GM06990 (cell line): ENCODE measurements around the gene STARD5.

Experiments used
- DNase-seq: peaks from one replicate; pipeline ENCODE4 v3.0.0-alpha.2; 2011; ENCODE audit not compliant: insufficient read length; ENCODE audit errors: extremely low read depth
- H3K27me3 ChIP-seq: replicated peaks from 2 replicates; pipeline ENCODE4 v1.6.0; 2011; ENCODE audit warnings: low read length; ENCODE audit not compliant: control insufficient read depth, insufficient read depth
- H3K36me3 ChIP-seq: 2 replicates; pipeline ENCODE4 v1.5.1; 2011; ENCODE audit warnings: low read length; ENCODE audit not compliant: control insufficient read depth, insufficient read depth
- H3K4me3 ChIP-seq: replicated peaks from 2 replicates; pipeline ENCODE4 v1.5.1; 2011; ENCODE audit warnings: low read depth, mild to moderate bottlenecking, control low read depth, low read length
- TF ChIP-seq, protein P1 (sequence below): IDR thresholded peaks from 2 replicates; pipeline ENCODE4 v1.5.1; 2011; ENCODE audit warnings: low read length, control low read depth, mild to moderate bottlenecking, inconsistent platforms; ENCODE audit not compliant: insufficient read depth, poor library complexity, severe bottlenecking

Gene STARD5

DNA sequence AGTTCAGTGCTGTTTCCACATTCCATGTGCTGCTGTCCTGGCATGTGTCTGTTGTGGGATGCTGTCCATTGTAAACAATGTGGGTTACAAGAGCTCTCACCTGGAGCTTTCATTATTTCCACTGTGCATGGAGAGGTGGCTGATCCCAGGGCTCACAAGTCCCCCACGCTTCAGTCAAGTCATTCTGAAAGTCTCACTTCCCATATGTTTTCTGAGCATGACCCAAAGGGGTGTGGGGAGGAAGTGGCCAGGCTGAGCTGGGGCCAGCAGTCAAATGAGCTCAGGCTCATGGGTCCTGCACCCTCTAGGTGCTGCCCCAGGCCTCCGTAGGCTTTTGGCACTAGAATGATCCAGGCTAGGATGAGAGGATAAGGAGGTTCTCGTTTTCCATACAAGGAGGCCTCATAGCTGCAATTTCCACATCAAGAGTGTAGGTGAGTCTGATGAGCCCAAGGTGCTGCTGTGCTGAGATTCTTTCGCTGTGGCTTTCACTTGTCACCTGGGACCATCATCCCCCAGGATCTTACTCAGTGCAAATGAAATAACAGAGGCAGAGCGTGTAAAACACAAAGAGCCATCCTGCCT, 22.0 kb downstream of the STARD5 start:
- Histone ChIP-seq H3K4me3 (peak overlapping the region; percentile 73), H3K27me3 (no peaks in the 10 kb centered on the region), H3K36me3 (peaks cover 49% of the 10 kb centered on the region)
- peak; percentile 66 for DNase-seq
- TF ChIP-seq, protein P1, sequence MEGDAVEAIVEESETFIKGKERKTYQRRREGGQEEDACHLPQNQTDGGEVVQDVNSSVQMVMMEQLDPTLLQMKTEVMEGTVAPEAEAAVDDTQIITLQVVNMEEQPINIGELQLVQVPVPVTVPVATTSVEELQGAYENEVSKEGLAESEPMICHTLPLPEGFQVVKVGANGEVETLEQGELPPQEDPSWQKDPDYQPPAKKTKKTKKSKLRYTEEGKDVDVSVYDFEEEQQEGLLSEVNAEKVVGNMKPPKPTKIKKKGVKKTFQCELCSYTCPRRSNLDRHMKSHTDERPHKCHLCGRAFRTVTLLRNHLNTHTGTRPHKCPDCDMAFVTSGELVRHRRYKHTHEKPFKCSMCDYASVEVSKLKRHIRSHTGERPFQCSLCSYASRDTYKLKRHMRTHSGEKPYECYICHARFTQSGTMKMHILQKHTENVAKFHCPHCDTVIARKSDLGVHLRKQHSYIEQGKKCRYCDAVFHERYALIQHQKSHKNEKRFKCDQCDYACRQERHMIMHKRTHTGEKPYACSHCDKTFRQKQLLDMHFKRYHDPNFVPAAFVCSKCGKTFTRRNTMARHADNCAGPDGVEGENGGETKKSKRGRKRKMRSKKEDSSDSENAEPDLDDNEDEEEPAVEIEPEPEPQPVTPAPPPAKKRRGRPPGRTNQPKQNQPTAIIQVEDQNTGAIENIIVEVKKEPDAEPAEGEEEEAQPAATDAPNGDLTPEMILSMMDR: peak; percentile 6

- no peak for DNase-seq
- TF ChIP-seq, protein P1: no peak
- H3K27me3 ChIP-seq: no peaks in the 10 kb centered on the region
- H3K36me3 ChIP-seq: peaks cover 46% of the 10 kb centered on the region
- peak overlapping the region; percentile 73 for H3K4me3 ChIP-seq
Measured at GRCh38 chr15:81301385-81301784, 22.6 kb downstream of the STARD5 start.

- peaks cover 36% of the 10 kb centered on the region for H3K36me3 ChIP-seq
- DNase-seq: no peak
- H3K27me3 ChIP-seq: no peaks in the 10 kb centered on the region
- TF ChIP-seq, protein P1: no peak
- H3K4me3 ChIP-seq: peak overlapping the region; percentile 73
Measured at GRCh38 chr15:81299630-81300273, 24.2 kb downstream of the STARD5 start.

GRCh38 chr15:81299156-81299555, 24.8 kb downstream of the STARD5 start:
- peak overlapping the region; percentile 73 for H3K4me3 ChIP-seq
- no peak for DNase-seq
- H3K27me3 ChIP-seq: no peaks in the 10 kb centered on the region
- peaks cover 35% of the 10 kb centered on the region for H3K36me3 ChIP-seq
- TF ChIP-seq, protein P1: no peak

DNA sequence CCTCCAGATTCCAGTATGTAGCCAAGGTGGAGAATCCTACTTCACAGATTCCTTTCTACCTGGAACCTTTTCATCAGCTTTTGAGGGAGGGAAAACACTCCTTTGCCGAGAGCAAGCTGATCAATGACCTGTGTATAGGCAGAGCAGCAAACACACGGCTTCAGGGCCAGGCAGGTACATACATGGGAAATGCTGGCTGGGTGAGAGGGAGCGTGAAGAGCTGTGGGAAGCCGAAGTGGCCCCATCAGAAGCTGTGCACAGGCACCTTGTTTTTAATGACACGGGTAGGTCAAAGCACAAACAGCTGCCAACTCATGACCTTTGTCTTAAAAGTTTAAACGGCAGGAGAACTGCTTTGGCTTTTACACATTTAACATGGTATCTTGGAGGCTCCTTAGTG, 25.3 kb downstream of the STARD5 start:
- TF ChIP-seq, protein P1: no peak
- H3K27me3 ChIP-seq: no peaks in the 10 kb centered on the region
- peak overlapping the region; percentile 73 for H3K4me3 ChIP-seq
- peaks cover 31% of the 10 kb centered on the region for H3K36me3 ChIP-seq
- no peak for DNase-seq
